ENCODE measurements around the gene PSEN2. TPM values are rescaled to one million over a fixed set of nuclear protein-coding genes. Genes with fewer than 3 reads are reported as not detected.

The PSEN2 gene
- total and polyA plus RNA-seq, 9 of the 15 experiments (the other 6 are each of a cell fraction or from before 2014, with no cell fraction given), result 2.3 to 21.5 (median 13.7) TPM

GRCh38 chr1:226827968-226828513, 42.4 kb upstream of the PSEN2 start (continued):
- TF ChIP-seq ZNF280B (CRISPR knock-in tag; IDR thresholded peaks at IDR 0.05), result no peak
- TF ChIP-seq CBX1 (IDR thresholded peaks at IDR 0.05; ENCODE audit: low read depth), result 0 out of 2 replicates have a peak, but pooled peaks have one; percentile 20
- no peak for TF ChIP-seq MXI1 (IDR thresholded peaks at IDR 0.05; ENCODE audit: low read depth, low read length)
- TF ChIP-seq TEAD1 (CRISPR knock-in tag; IDR thresholded peaks at IDR 0.05), result no peak
- TF ChIP-seq ZNF695 (CRISPR knock-in tag; IDR thresholded peaks at IDR 0.05), result no peak
- TF ChIP-seq MIER1 (IDR thresholded peaks at IDR 0.05; ENCODE audit: low read depth), result no peak
- no peak for TF ChIP-seq CGGBP1 (CRISPR knock-in tag; IDR thresholded peaks at IDR 0.05)
- TF ChIP-seq MECOM (CRISPR knock-in tag; IDR thresholded peaks at IDR 0.05), result no peak
- TF ChIP-seq THRAP3 (IDR thresholded peaks at IDR 0.05; ENCODE audit: borderline replicate concordance), result no peak
- no peak for TF ChIP-seq NUFIP1 (IDR thresholded peaks at IDR 0.05; ENCODE audit: partially characterized antibody)
- no peak for TF ChIP-seq ZBTB17 (CRISPR knock-in tag; IDR thresholded peaks at IDR 0.05)
- TF ChIP-seq ILK (tag; IDR thresholded peaks at IDR 0.05; ENCODE audit: borderline replicate concordance, low read depth), result no peak
- no peak for TF ChIP-seq LARP7 (IDR thresholded peaks at IDR 0.05)
- TF ChIP-seq IRF9 (tag; IDR thresholded peaks at IDR 0.05), result no peak
- TF ChIP-seq NEUROD1 (IDR thresholded peaks at IDR 0.05; ENCODE audit: borderline replicate concordance, low read depth, low read length, partially characterized antibody), result no peak
- TF ChIP-seq ZBTB1 (CRISPR knock-in tag; IDR thresholded peaks at IDR 0.05; ENCODE audit: borderline replicate concordance, low read depth), result no peak
- TF ChIP-seq ZNF253 (CRISPR knock-in tag; conservative IDR thresholded peaks at IDR 0.05), result no peak
- no peak for TF ChIP-seq RBM39 (optimal IDR thresholded peaks at IDR 0.05; ENCODE audit: low read depth, low read length)
- peak; percentile 16 to 86; a peak in 2 of 4 replicates for TF ChIP-seq MAZ (CRISPR knock-in tag; conservative IDR thresholded peaks at IDR 0.05 in 1 of 2, IDR thresholded peaks at IDR 0.05 in 1 of 2)
- TF ChIP-seq DLX4 (CRISPR knock-in tag; IDR thresholded peaks at IDR 0.05), result no peak
- no peak for TF ChIP-seq ZNF436 (CRISPR knock-in tag; IDR thresholded peaks at IDR 0.05)
- TF ChIP-seq ZNF41 (CRISPR knock-in tag; conservative IDR thresholded peaks at IDR 0.05), result no peak
- no peak for TF ChIP-seq YBX1 (IDR thresholded peaks at IDR 0.05)
- no peak for TF ChIP-seq POLR2A (conservative IDR thresholded peaks at IDR 0.05)
- TF ChIP-seq YY1 (IDR thresholded peaks at IDR 0.05; ENCODE audit: borderline replicate concordance in 1 of 3, control insufficient read depth in 1 of 3, extremely low read depth in 1 of 3, insufficient read depth in 3 of 3, insufficient read length in 1 of 3, insufficient replicate concordance in 2 of 3, low read depth in 1 of 3, low read length in 2 of 3), result peak in 2 of 3 experiments; percentile 43 to 52
- no peak for TF ChIP-seq PHTF2 (CRISPR knock-in tag; IDR thresholded peaks at IDR 0.05)
- no peak for TF ChIP-seq SRSF1 (IDR thresholded peaks at IDR 0.05; ENCODE audit: low read depth, low read length)
- TF ChIP-seq RBM25 (IDR thresholded peaks at IDR 0.05; ENCODE audit: low read depth, low read length, severe bottlenecking), result no peak
